COLO668 (cell line): ENCODE measurements around the gene RAD51.

Experiments used
- DNase-seq: peaks from one replicate; lab custom pipeline; 2025; ENCODE audit not compliant: unreplicated experiment; lab: John Stamatoyannopoulos, UW

Gene RAD51

GRCh38 chr15:40721701-40722100 is 26.7 kb downstream of the RAD51 start:
- no peak for DNase-seq

DNA sequence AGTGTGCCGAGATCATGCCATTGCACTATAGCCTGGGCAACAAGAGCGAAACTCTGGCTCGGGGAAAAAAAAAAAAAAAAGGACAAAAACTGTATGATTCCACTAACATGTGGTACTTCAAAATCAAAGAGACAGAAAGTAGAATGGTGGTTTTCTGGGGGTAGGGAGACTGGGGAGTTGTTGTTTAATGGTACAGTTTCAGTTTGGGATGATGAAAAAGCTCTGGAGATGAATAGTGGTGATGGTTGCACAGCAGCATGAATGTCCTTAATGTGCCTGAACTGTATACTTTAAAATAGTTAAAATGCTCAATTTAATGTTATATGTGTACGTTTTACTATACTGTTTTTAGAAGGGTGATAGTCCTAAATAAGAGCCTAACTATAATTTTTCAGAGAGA is 27.4 kb downstream of the RAD51 start:
- DNase-seq: no peak

- no peak for DNase-seq
Measured at GRCh38 chr15:40722934-40723333, 28.0 kb downstream of the RAD51 start.

DNA sequence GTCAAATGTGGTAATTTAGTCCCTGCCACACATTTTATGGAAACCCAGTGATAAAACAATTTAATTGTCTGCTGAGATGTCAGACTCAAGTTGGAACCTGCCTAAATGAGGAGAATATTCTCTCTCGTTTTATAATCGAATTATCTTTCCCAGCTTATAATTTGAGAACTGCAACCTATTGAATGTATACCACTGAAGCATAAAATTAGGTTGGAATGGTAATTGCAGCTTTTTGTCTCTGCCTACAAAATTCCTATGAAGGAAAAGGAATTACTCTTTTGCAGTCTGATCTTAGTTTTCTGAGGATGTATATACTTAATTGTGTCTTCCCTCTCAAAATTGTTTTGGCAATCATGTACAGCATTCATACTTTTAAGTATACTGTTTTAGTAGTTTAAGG is 28.9 kb downstream of the RAD51 start:
- DNase-seq: no peak

GRCh38 chr15:40731034-40731433 is 36.1 kb downstream of the RAD51 start:
- DNase-seq: no peak

GRCh38 chr15:40736575-40736974 is 41.6 kb downstream of the RAD51 start:
- no peak for DNase-seq

DNA sequence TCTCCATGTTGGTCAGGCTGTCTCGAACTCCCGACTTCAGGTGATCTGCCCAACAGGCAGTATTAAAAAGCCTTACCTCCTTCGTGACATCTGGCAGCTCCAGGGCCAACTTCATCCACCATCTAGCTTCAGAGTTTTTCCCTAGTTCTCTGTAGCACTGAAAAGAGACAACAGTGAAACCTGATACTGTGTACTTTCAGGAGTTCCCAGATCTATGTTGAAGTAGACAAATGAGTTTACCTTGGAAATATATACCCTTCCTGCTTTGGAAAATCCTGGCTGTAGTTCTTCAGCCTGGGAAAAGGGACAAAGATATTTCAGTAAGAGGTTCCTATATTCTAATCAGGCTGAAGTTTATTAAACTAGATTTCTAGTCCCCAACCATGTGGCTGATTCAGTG is 42.1 kb downstream of the RAD51 start:
- no peak for DNase-seq

DNA sequence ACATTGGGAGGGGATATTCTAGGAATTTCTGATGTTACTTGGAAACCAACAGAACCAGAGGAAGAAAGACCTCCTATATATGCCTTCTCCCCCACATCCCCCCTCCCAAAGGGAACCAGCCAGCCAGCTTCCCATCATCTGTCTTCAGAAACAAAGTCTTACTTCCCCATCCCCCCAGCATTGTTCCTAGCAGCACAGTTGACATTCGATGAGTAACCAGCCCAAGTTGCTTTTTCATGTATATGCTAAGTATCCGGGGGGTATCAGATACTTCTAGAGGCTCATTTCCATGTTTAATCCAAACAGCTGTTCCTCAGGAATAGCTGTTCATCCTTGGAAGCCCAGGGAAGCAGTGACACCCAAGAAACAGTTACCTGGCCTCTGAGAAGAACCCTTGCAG is 44.1 kb downstream of the RAD51 start:
- DNase-seq: no peak

DNA sequence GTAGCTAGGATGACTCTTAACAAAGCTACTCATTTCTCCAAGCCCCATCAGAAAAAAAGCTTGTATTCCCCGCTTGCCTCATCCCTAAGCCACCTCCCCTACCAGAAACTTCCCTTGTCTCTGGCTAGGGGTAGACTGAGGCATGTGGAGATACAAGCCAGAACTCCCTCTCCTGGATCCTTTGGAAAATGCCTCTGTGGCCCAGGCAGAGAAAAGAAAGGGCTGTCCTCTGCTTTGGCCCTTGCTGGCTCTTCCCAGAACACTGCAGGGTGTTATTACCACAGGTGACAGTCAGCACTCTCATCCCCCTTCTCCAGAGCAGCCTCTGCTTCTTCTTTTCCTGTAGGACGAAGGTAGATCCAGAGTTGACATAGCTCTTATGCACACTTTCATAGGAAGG is 44.9 kb downstream of the RAD51 start:
- no peak for DNase-seq

DNA sequence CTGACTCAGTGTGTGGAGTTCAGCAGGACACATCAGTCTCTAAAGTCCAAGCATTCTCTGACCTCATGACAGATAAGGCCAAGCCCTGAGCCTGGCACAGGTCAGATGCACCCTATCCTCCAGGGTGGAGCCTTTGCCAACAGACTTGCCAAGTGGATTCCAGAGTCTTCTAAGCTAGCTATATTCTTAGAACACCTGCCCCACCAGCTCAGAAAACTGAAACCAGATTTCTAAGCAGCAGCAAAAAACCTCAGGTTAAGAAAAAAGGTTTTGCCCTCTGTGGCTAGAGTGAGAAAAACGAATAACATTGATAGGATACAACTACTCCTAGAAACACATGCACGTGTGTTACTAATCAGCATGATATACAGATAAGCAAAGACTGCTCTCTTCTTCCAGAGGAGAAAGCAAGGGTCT is 48.5 kb downstream of the RAD51 start:
- DNase-seq: no peak

DNA sequence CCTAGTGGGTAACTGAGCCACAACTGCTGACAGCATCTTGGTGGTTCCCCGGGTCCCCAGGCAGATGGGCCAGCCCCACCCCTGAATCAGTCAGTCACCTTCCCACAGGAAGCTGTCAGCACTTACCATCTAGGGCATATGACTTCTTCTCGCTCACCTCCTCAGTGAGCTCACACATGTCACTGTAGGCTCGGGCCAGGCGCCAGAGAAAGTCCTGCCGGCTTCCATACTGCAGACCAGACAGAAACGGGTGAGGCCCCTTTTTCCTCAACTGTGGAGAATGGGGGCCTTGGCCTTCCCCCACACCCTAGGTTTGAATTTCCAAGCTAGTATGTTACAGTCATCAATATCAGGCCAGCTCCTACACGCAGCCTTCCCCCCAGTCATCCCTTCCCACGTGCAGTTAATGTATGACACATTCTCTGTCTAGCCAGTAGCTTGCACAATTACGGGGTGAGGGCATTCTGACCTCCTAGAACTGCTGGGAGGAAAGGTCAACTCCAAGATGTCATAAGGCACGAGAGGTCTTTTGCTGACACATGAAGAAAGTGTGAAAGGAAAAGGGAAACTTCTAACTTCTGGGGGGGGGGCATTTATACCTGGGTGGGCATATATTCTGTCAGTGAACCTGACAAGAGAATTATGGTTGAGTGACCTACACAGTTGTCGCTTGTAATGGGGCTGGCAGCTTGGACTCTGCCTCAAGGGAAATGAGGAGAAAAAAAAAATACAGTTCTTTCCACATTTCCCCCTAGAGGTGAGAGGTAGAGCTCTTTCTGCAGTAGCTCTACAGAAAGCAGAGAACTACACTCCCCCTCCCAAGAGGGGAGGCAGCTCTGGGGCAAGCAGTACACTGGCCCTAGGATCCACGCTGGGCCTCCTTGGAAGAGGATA is 49.2 kb downstream of the RAD51 start:
- no peak for DNase-seq

DNA sequence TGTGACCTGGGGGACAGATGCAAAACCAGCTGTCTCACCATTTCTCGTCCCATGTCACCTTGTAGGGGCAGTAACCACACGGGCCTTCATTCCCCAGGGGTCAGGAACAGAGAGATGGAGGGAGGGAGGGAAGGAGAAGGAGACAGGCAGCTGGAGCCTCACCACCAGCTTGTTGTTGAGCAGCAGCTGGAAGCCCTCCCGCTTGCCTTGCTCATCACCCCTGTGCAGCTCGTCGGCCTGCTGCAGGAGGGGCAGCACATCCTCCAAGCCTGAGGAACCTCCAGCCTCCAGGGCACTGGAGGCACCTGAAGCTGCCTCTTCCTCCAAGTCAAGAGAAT is 49.8 kb downstream of the RAD51 start:
- DNase-seq: no peak

- no peak for DNase-seq
Measured at GRCh38 chr15:40746916-40747418, 52.0 kb downstream of the RAD51 start.

GRCh38 chr15:40747685-40748631 is 53.0 kb downstream of the RAD51 start:
- no peak for DNase-seq

DNA sequence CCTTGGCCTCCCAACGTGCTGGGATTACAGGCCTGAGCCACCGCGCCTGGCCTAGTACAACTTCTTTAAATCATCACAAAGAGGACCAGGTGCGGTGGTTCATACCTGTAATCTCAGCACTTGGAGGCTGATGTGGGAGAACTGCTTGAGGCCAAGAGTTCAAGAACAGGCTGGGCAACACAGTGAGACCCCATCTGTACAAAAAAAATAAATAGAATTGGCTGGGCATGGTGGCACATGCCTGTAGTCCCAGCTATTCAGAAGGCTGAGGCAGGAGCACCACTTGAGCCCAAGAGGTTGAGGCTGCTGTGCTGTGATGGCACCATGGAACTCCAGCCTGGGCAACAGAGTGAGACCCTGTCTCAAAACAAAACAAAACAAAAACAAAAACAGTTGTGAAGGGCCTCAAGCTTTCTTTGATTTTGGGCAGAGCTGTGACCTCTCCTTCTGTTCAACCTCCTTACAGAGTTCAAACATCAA is 54.2 kb downstream of the RAD51 start:
- no peak for DNase-seq

DNA sequence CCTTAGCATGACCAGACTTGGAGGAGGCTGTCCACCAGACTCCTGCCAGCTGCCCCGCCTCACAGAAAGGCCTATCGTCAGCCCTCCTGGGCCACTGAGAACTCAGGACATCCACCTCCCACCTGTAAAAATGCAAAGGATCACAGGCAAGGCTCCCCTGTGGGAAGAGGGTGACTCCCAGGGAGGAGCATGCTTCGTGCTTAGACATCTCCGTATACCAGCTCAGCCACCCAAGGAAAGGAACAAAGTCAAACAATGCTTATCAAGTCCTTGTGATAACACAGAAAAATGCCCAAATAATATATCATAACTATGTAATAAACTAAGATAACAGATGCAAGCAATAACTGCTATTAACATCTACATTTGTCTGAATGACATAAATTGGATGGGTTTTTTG is 55.9 kb downstream of the RAD51 start:
- no peak for DNase-seq

- DNase-seq: no peak
Measured at GRCh38 chr15:40751745-40752144, 56.8 kb downstream of the RAD51 start.

DNA sequence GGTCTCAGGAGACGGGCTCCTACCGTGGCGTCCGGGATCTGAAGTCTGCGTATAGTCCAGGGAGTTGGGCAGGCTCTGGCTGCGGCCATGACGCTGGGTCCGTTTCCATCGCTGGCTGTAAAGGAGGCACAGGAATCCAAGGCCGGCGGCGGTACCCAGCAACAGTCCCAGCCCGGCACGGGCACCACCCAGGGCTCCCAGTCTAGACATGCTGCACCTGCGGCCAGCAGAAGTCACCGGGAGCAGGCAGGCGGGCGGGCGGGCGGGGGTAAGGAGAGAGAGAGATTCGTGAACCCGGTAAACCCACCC is 59.6 kb downstream of the RAD51 start:
- DNase-seq: peak; percentile 35

DNA sequence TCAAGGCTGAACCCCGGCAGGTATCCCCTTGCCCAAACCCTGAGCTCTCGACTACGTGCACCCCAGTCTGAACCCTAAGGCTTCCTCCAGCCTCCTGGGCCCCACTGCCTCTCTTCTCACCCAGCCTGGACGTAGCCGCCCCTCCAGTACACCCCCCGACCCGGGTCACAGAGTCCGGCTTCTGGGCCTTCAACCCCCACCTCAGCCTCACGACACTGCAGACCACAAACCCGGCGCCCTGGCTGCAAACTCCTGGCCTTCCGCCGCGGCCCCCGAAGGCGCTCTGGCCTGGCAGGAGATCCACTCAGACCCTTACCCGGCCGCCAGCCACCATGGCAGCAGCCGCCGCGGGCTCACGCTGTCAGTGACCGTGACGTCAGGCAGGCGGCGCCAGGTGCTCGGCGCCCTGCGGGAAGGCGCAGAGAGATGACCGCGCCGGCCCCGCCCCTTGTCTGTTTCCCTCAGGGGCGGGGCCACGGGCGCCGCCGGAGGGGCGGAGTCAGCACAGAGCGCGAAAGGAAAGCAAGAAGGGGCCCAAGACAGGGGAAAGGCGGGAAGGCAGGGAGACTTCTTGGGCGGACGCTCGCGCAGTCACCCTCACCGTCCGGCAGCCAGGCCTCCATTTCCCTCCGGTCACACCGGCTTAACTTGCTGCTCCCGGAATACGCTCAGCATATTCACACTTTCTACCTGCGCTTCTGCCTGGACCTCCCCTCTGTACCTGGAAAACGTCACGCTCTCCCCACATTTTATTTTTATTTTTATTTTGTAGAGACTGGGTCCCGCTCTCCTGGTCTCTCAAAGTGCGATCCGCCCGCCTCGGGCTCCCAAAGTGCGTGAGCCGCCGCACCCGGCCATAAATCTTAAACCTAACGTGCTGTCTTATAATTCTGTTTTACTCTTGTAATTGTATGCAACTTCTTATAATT is 60.2 kb downstream of the RAD51 start, which contains the start of gene RMDN3:
TSS of gene RMDN3 (minus strand) at position 372 of the 929 bp plus-strand sequence. CDS start 471 bp downstream, outside the sequence.
- DNase-seq: peak; percentile 96

- DNase-seq: no peak
Measured at GRCh38 chr15:40755812-40756208, 60.8 kb downstream of the RAD51 start.

- no peak for DNase-seq
Measured at GRCh38 chr15:40756938-40757337, 62.0 kb downstream of the RAD51 start.
